ENCODE data around the gene TSPYL4.

Gene TSPYL4

GRCh38 chr6:116282698-116283097, 28.8 kb upstream of the TSPYL4 start:
- H3K79me2 ChIP-seq (ENCODE audit: insufficient read depth, low read length), result peaks cover 19% of the 10 kb centered on the region
- H3K9ac ChIP-seq (ENCODE audit: low read length), result no peak overlapping the region
- H3K36me3 ChIP-seq (ENCODE audit: low read length), result no peaks in the 10 kb centered on the region
- H3K4me3 ChIP-seq (ENCODE audit: insufficient read depth, low read length, poor library complexity, severe bottlenecking), result no peak overlapping the region
- TF ChIP-seq EZH2phosphoT487 (conservative IDR thresholded peaks at IDR 0.05; ENCODE audit: low read length), result no peak
- TF ChIP-seq CTCF (IDR thresholded peaks at IDR 0.05; ENCODE audit: insufficient read depth, low read length, poor library complexity, severe bottlenecking), result no peak
- no peaks in the 10 kb centered on the region for H3K9me2 ChIP-seq (replicated peaks; ENCODE audit: insufficient read depth, low read length)
- no peaks in the 10 kb centered on the region for H3K27me3 ChIP-seq (ENCODE audit: low read length)
- peaks cover 5% of the 10 kb centered on the region; the same call in 1 of the 2 replicates for H4K20me1 ChIP-seq (ENCODE audit: low read depth, low read length)
- no peak overlapping the region for H3K27ac ChIP-seq (ENCODE audit: low read depth, low read length)
- no peak overlapping the region for H2AFZ ChIP-seq (ENCODE audit: low read depth, low read length, severe bottlenecking)
- no peaks in the 10 kb centered on the region for H3F3A ChIP-seq (ENCODE audit: insufficient read depth)
- no peaks in the 10 kb centered on the region for H3K9me3 ChIP-seq (ENCODE audit: insufficient read depth, low read length)
- H3K4me2 ChIP-seq (ENCODE audit: low read depth, low read length, poor library complexity, severe bottlenecking), result no peak overlapping the region

- Histone ChIP-seq H3K9me3 (ENCODE audit: insufficient read depth, low read length) (no peaks in the 10 kb centered on the region), H3K9ac (ENCODE audit: low read length) (no peak overlapping the region), H3K27me3 (ENCODE audit: low read length) (no peaks in the 10 kb centered on the region), H3F3A (ENCODE audit: insufficient read depth) (no peaks in the 10 kb centered on the region), H4K20me1 (ENCODE audit: low read depth, low read length) (peaks cover 18% of the 10 kb centered on the region), H2AFZ (ENCODE audit: low read depth, low read length, severe bottlenecking) (no peak overlapping the region), H3K79me2 (ENCODE audit: insufficient read depth, low read length) (peaks cover 36% of the 10 kb centered on the region), H3K4me3 (ENCODE audit: insufficient read depth, low read length, poor library complexity, severe bottlenecking) (no peak overlapping the region), H3K36me3 (ENCODE audit: low read length) (no peaks in the 10 kb centered on the region), H3K4me2 (ENCODE audit: low read depth, low read length, poor library complexity, severe bottlenecking) (peak overlapping the region; percentile 78), H3K27ac (ENCODE audit: low read depth, low read length) (no peak overlapping the region), H3K9me2 (replicated peaks; ENCODE audit: insufficient read depth, low read length) (no peaks in the 10 kb centered on the region)
- no peak for TF ChIP-seq CTCF (IDR thresholded peaks at IDR 0.05; ENCODE audit: insufficient read depth, low read length, poor library complexity, severe bottlenecking)
- TF ChIP-seq EZH2phosphoT487 (conservative IDR thresholded peaks at IDR 0.05; ENCODE audit: low read length), result no peak
These were observed 27.1 kb upstream of the TSPYL4 start for GRCh38 chr6:116280933-116281316.

GRCh38 chr6:116280161-116280932, 26.5 kb upstream of the TSPYL4 start:
- Histone ChIP-seq H2AFZ (ENCODE audit: low read depth, low read length, severe bottlenecking) (peak overlapping the region; percentile 85), H3K27ac (ENCODE audit: low read depth, low read length) (no peak overlapping the region)

More at GRCh38 chr6:116280161-116280932, 26.5 kb upstream of the TSPYL4 start:
- H3K9me2 ChIP-seq (replicated peaks; ENCODE audit: insufficient read depth, low read length), result no peaks in the 10 kb centered on the region
- H3K36me3 ChIP-seq (ENCODE audit: low read length), result no peaks in the 10 kb centered on the region
- H3K4me3 ChIP-seq (ENCODE audit: insufficient read depth, low read length, poor library complexity, severe bottlenecking), result peak overlapping the region; percentile 76
- H4K20me1 ChIP-seq (ENCODE audit: low read depth, low read length), result peaks cover 18% of the 10 kb centered on the region
- no peaks in the 10 kb centered on the region for H3F3A ChIP-seq (ENCODE audit: insufficient read depth)
- no peak for TF ChIP-seq EZH2phosphoT487 (conservative IDR thresholded peaks at IDR 0.05; ENCODE audit: low read length)
- no peak for TF ChIP-seq CTCF (IDR thresholded peaks at IDR 0.05; ENCODE audit: insufficient read depth, low read length, poor library complexity, severe bottlenecking)
- no peaks in the 10 kb centered on the region for H3K27me3 ChIP-seq (ENCODE audit: low read length)
- H3K4me2 ChIP-seq (ENCODE audit: low read depth, low read length, poor library complexity, severe bottlenecking), result peak overlapping the region; percentile 78
- peaks cover 42% of the 10 kb centered on the region for H3K79me2 ChIP-seq (ENCODE audit: insufficient read depth, low read length)
- no peaks in the 10 kb centered on the region for H3K9me3 ChIP-seq (ENCODE audit: insufficient read depth, low read length)
- H3K9ac ChIP-seq (ENCODE audit: low read length), result peak overlapping the region; percentile 77
